Measurements from ENCODE around the gene CAMTA1.

The CAMTA1 gene

GRCh38 chr1:7471836-7472235 lies 686.6 kb downstream of the CAMTA1 start:
- no peaks in the 10 kb centered on the region for H3K4me1 ChIP-seq (ENCODE audit: low read length)
- H3K79me2 ChIP-seq (ENCODE audit: low read length) = no peaks in the 10 kb centered on the region
- no peaks in the 10 kb centered on the region for H4K20me1 ChIP-seq (ENCODE audit: insufficient read depth, low read length)
- no peak overlapping the region for H3K9ac ChIP-seq (ENCODE audit: low read length)
- H3K27ac ChIP-seq (ENCODE audit: low read length) = no peak overlapping the region
- peaks cover 99% of the 10 kb centered on the region for H3K27me3 ChIP-seq (replicated peaks; ENCODE audit: insufficient read depth, low read length)
- H3K4me3 ChIP-seq (ENCODE audit: low read length) = no peak overlapping the region
- no peaks in the 10 kb centered on the region for H3F3A ChIP-seq (ENCODE audit: insufficient read depth, low read length)
- no peak overlapping the region for H3K4me2 ChIP-seq (ENCODE audit: low read depth, low read length)
- no peak overlapping the region for H2AFZ ChIP-seq (ENCODE audit: low read length)
- TF ChIP-seq EZH2 (optimal IDR thresholded peaks at IDR 0.05; ENCODE audit: low read depth, low read length) = no peak
- TF ChIP-seq EZH2phosphoT487 (IDR thresholded peaks at IDR 0.05; ENCODE audit: low read length) = no peak
- TF ChIP-seq, protein P1, sequence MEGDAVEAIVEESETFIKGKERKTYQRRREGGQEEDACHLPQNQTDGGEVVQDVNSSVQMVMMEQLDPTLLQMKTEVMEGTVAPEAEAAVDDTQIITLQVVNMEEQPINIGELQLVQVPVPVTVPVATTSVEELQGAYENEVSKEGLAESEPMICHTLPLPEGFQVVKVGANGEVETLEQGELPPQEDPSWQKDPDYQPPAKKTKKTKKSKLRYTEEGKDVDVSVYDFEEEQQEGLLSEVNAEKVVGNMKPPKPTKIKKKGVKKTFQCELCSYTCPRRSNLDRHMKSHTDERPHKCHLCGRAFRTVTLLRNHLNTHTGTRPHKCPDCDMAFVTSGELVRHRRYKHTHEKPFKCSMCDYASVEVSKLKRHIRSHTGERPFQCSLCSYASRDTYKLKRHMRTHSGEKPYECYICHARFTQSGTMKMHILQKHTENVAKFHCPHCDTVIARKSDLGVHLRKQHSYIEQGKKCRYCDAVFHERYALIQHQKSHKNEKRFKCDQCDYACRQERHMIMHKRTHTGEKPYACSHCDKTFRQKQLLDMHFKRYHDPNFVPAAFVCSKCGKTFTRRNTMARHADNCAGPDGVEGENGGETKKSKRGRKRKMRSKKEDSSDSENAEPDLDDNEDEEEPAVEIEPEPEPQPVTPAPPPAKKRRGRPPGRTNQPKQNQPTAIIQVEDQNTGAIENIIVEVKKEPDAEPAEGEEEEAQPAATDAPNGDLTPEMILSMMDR (IDR thresholded peaks at IDR 0.05; ENCODE audit: low read length) = no peak
- no peak for DNase-seq
- no peaks in the 10 kb centered on the region for H3K9me2 ChIP-seq (replicated peaks; ENCODE audit: insufficient read depth, low read length)
- H3K36me3 ChIP-seq (replicated peaks; ENCODE audit: insufficient read depth, low read length) = no peaks in the 10 kb centered on the region
- no peaks in the 10 kb centered on the region for H3K9me3 ChIP-seq (replicated peaks; ENCODE audit: insufficient read depth, low read length)

- DNase-seq = no peak
- H3F3A ChIP-seq (ENCODE audit: insufficient read depth, low read length) = no peaks in the 10 kb centered on the region
- H3K27me3 ChIP-seq (replicated peaks; ENCODE audit: insufficient read depth, low read length) = peaks cover 99% of the 10 kb centered on the region
- H3K27ac ChIP-seq (ENCODE audit: low read length) = no peak overlapping the region
- no peaks in the 10 kb centered on the region for H3K9me2 ChIP-seq (replicated peaks; ENCODE audit: insufficient read depth, low read length)
- no peaks in the 10 kb centered on the region for H3K4me1 ChIP-seq (ENCODE audit: low read length)
- TF ChIP-seq EZH2phosphoT487 (IDR thresholded peaks at IDR 0.05; ENCODE audit: low read length) = no peak
- TF ChIP-seq, protein P1 (IDR thresholded peaks at IDR 0.05; ENCODE audit: low read length) = no peak
- no peak for TF ChIP-seq EZH2 (optimal IDR thresholded peaks at IDR 0.05; ENCODE audit: low read depth, low read length)
- no peak overlapping the region for H3K4me2 ChIP-seq (ENCODE audit: low read depth, low read length)
- no peak overlapping the region for H2AFZ ChIP-seq (ENCODE audit: low read length)
- no peaks in the 10 kb centered on the region for H3K36me3 ChIP-seq (replicated peaks; ENCODE audit: insufficient read depth, low read length)
- no peaks in the 10 kb centered on the region for H3K9me3 ChIP-seq (replicated peaks; ENCODE audit: insufficient read depth, low read length)
- no peak overlapping the region for H3K4me3 ChIP-seq (ENCODE audit: low read length)
- H3K9ac ChIP-seq (ENCODE audit: low read length) = no peak overlapping the region
- H3K79me2 ChIP-seq (ENCODE audit: low read length) = no peaks in the 10 kb centered on the region
- H4K20me1 ChIP-seq (ENCODE audit: insufficient read depth, low read length) = no peaks in the 10 kb centered on the region
Measured at GRCh38 chr1:7473223-7474142, 688.2 kb downstream of the CAMTA1 start.

DNA sequence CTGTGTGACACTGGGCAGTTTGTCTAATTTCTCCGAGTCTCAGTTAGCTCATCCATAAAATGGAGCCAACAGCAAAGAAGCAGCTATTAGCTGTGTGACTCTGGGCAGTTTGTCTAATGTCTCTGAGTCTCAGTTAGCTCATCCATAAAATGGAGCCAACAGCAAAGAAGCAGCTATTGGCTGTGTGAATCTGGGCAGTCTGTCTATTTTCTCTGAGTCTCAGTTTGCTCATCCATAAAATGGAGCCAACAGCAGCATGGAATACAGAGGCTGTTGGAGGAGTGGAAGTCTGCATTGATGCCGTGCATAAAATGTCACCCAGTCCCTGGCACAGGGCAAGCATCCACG lies 688.9 kb downstream of the CAMTA1 start:
- Histone ChIP-seq H3F3A (ENCODE audit: insufficient read depth, low read length) (no peaks in the 10 kb centered on the region), H3K9ac (ENCODE audit: low read length) (no peak overlapping the region), H3K27me3 (replicated peaks; ENCODE audit: insufficient read depth, low read length) (peaks cover 99% of the 10 kb centered on the region), H3K9me3 (replicated peaks; ENCODE audit: insufficient read depth, low read length) (no peaks in the 10 kb centered on the region), H3K4me1 (ENCODE audit: low read length) (no peaks in the 10 kb centered on the region), H3K27ac (ENCODE audit: low read length) (no peak overlapping the region), H3K4me3 (ENCODE audit: low read length) (no peak overlapping the region), H3K9me2 (replicated peaks; ENCODE audit: insufficient read depth, low read length) (no peaks in the 10 kb centered on the region), H3K36me3 (replicated peaks; ENCODE audit: insufficient read depth, low read length) (no peaks in the 10 kb centered on the region), H3K79me2 (ENCODE audit: low read length) (no peaks in the 10 kb centered on the region), H2AFZ (ENCODE audit: low read length) (no peak overlapping the region), H3K4me2 (ENCODE audit: low read depth, low read length) (no peak overlapping the region), H4K20me1 (ENCODE audit: insufficient read depth, low read length) (no peaks in the 10 kb centered on the region)
- TF ChIP-seq EZH2 (optimal IDR thresholded peaks at IDR 0.05; ENCODE audit: low read depth, low read length) (no peak), EZH2phosphoT487 (IDR thresholded peaks at IDR 0.05; ENCODE audit: low read length) (no peak)
- TF ChIP-seq, protein P1 (IDR thresholded peaks at IDR 0.05; ENCODE audit: low read length) = no peak
- no peak for DNase-seq
